GM21825 (cell line): Measurements from ENCODE around the gene ZNF827.

Source experiments
- ATAC-seq: cut with Tn5 transposase; IDR thresholded peaks from one replicate; pipeline ENCODE4 v1.9.1; 2021; ENCODE audit warnings: mild to moderate bottlenecking, moderate library complexity; ENCODE audit not compliant: unreplicated experiment

Gene ZNF827

DNA sequence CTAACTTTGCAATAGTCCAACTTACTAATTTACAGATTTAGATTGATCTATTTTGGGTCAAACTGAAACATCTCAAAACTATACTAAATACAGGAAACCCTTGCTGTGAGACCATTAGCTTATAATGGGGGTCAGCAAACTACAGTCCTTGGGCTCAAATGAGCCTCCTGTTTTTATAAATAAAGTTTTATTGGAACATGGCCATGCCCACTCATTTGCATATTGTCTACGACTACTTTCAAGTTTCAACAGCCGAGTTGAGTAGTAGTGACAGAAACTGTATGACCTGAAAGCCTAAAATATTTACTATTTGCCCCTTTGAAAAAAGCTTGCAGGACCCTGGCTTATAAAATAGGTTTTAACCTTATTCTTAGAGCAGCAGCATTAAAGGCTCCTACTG lies 166.3 kb downstream of the ZNF827 start:
- no peak for ATAC-seq

DNA sequence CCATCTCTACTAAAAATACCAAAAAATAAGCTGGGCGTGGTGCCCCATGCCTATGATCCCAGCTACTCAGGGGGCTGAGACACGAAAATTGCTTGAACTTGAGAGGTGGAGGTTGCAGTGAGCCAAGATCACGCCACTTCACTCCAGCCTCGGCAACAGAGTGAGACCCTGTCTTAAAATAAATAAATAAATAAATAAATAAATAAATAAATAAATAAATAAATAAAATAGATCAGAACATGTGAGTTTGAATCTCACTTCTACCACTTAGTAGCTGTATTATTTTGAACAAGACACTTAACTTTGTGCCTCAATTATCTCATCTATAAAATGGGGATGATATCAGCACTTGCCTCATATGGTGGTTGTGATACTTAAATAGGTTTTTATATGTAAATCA lies 168.5 kb downstream of the ZNF827 start:
- ATAC-seq = no peak

DNA sequence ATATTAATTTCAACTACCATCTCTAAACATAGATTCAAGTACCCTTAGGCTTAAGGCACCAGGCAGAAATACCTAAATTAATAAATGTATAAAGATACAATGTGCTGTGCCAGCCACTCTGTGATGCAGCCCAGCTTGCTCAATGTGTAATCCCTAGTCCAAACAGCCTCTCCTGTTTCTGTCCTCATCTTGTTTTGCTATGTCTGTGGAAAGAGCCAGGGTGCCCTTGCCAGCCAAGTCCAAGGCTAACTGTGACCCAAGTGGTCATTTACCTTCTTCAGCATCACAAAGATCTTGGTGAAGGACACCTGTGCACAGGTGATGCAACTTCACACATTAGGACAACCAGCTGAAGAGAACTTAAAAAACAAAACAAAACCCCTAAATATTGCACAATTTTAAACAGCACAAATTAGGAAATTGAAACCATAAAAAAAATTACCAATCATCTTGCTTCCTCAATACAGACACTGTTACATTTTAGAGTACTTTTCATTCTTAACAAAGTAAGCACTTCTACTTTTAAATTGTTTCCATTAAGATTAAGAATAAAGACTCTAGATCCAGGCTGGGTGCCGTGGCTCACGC lies 169.1 kb downstream of the ZNF827 start:
- no peak for ATAC-seq

- no peak for ATAC-seq
Observed at GRCh38 chr4:145766273-145766672, 172.3 kb downstream of the ZNF827 start.

- no peak for ATAC-seq
Observed at GRCh38 chr4:145763399-145763798, 175.2 kb downstream of the ZNF827 start.

DNA sequence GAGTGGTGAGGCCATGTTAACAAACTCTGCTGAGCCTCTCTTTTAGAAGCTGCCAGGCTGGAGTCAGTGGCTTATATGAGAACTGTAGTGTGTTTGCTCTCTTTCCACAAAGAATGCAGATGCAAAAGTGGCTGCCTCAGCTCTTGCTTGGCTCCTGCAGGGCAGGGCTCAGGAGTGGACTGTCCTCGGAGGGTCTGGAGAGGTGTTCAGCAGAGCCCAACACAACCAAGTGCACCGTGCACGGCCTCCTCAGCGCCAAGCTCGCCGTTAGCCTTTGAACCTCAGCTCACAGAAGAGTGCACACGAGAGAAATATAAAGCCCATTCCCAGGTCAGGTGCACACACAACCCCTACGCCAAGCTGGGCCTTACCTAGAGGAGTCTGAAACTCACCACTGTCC lies 175.9 kb downstream of the ZNF827 start:
- no peak for ATAC-seq

GRCh38 chr4:145760961-145761929 lies 177.4 kb downstream of the ZNF827 start:
- ATAC-seq = no peak

DNA sequence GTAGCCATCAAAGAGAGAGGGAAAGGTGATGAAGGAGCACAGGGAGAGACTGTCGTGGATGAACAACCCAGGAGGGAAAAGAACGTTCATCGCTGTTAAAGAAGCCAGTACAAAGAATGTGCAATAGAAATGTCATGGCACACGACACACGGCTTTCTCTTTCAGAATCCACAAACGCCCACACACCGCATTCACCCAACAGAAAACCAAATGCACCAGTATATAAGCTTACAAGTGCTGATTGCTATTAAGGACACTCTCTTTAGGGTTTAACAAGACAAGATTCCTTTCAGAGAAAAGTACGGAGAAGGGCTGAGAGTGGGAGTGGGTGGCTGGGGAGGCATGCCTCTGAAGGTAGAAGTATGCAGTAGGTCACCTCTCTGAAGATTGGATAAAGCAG lies 178.4 kb downstream of the ZNF827 start:
- ATAC-seq = no peak

DNA sequence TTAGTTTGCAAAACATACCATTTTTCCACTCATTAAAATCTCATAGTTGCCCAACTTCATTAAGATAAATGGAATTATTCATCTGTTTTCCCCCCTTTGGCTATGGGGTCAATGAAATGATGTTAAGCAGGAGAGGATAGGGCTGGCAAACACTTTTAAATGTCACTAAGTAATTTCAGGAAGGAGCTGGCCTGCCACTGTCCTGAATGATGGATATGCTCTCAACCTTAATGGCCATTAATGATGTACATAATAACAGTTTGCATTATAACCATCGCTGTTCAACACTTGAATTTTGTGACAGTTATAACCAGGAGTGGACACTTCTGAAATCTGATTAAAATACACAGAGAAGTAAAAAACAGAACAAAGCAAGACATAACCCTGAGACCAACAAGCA lies 181.4 kb downstream of the ZNF827 start:
- ATAC-seq = no peak

GRCh38 chr4:145756244-145756643 lies 182.4 kb downstream of the ZNF827 start:
- ATAC-seq = no peak

GRCh38 chr4:145755802-145756201 lies 182.8 kb downstream of the ZNF827 start:
- ATAC-seq = no peak

DNA sequence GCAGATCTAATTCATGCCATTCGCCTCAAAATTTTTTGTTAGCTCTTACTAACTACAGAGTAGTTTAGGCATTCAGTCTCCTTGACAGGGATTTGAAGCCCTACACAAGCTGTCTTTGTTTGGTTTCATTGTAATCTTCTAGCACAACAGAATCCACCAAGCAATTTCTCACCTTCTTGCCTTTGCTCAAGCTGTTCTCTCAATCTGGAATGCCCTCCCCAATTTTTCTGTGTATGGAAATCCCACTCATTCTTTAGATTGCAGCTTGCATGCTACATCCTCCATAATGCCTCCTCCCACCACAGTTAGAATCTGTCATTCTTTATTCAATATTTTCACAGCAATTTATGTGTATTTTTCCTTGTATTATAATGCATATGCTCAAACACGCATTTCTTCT lies 195.0 kb downstream of the ZNF827 start:
- ATAC-seq = no peak

DNA sequence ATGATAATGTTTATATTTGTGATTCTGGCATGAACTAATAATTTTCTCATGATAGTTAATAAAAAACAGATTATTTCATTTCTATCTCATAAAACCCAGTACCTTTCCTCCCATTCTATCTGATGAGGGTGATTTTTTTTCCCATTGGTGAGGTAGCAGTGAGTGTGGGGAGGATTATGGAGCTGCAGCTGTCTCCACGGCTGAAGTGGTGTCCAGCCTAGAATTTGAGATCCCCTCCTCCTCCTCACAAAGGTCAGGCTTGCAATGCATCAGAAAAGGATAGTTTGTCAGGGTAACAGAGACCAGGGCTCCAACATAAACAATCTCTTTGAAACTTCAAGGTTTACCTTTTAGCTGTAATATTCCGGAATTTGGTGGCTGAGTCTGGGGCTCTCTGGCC lies 197.8 kb downstream of the ZNF827 start:
- no peak for ATAC-seq

DNA sequence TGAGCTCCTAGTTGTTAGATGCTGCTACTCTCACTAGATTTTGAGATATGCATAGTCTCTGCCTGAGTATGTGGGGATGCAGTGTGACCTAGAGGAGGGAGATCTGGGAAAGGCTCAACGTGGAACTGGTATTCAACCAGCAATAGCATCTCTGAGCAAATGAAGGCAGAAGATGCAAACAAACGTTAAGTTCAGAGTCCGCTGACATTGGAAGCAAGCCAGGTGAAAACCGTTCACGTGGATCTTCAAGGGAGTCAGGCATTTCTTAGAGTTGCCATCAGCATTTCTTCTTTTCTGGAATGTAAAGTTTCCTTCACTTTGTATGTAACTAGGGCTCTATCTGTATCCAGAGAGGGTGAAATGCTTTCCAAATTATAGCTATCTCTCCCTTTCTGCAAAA lies 198.8 kb downstream of the ZNF827 start:
- no peak for ATAC-seq

GRCh38 chr4:145736241-145736831 lies 202.3 kb downstream of the ZNF827 start:
- ATAC-seq = no peak

GRCh38 chr4:145735827-145736226 lies 202.8 kb downstream of the ZNF827 start:
- ATAC-seq = no peak

- ATAC-seq = no peak
Observed at GRCh38 chr4:145735347-145735675, 203.3 kb downstream of the ZNF827 start.

DNA sequence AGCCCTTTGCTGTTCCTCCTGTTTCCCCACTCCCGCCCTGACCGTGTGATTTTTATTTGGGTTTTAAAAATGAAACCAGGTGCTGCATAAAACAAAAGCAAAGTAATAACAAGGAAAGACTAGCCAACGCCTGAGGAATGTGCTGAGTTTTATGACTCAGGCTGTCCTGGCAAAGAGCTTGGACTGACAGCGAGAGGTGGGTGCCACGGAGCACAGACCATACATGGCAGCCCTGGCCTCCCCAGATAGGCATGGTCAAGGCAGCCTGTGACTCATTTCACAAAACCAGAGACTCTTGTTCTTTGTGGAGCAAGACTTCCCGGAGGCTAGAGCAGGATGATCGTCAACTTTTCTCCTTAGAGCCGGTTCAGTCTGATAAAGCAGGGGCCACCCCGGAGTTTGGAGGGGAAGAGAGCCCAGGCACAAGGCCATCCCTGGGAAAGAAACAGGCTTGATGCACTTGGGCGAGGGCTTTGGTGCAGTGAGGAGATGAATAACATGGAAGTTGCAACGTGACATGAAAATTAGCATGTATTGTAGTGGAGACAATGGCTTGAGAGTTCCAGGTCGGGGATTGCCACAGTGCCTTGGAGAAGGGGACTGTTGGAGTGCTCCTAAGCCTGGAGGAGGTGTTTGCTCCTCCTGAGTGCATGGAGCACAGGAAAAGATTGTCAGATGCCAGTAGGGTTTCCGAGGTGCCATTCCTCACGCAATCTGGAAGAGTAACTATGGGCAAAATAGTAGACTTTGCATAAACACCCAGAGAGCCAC lies 203.9 kb downstream of the ZNF827 start:
- ATAC-seq = no peak

GRCh38 chr4:145734031-145734430 lies 204.6 kb downstream of the ZNF827 start:
- no peak for ATAC-seq

DNA sequence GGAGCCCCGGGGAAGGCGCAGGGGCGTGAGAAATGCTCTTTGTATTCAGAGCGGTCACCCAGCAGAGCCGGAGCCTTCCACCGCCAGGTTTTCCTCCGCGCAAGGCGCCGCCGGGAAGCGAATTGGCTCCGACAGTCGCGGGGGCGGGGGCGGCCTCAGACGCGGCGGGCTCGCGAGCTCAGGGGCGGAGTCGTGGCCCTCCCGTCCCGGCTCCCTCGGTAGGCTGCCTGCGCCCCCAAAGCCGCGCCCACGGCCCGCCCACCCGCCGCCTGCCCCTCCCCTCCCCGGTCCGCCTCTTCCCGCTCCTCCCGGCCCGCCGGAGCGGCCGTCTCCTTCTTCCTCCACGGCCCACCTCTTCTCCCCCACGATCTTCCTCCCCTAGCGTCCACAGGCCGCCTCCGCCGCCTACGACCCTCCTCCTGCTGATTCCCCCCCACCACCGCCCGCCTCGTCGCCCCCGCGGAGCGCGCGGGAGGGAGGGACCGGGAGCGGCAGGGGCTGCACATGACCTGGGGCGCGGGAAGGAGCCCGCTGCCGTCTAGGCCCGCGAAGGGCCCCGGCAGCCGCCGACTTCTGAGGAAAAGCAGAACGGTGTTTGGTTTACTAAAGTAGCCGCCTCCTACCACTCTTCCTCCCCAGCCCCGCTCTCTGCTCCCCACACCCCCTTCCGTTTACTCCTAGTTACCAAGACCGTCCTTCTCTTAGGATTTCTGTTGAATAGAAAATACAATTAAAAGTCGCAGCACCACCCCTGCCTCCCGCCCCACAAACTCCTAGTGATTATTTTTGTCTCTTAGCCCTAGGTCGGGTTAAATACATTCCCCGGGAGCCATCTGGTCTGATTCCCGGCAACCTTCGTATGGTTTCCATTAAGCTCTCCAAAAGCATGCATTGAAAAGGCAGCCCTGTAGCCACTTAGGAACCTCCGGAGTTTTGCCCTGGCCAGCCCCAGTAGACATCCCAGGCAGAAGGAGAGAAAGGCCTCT lies 205.4 kb downstream of the ZNF827 start:
- peak; percentile 92 for ATAC-seq
